ENCODE results near the gene AKR1D1.

DNA sequence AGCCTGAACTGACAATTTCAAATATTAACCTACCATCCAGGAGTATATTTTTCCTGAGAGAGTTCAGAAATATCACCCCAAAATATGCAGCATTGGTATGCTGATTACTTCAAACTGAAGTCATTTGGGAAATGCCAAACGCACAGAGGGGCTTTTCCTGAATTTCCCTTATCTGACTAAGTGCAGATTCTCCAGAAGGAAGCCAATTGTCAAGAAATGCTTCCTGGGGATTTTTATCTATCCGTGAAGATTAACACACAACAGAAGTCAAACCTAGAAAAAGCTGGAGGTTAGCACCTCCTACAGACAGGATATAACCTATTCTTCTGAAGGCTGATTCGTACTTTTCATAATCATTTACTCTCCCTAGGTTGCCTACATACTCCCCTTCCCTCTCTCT, 91.0 kb downstream of the AKR1D1 start:
- TF ChIP-seq, protein P1, sequence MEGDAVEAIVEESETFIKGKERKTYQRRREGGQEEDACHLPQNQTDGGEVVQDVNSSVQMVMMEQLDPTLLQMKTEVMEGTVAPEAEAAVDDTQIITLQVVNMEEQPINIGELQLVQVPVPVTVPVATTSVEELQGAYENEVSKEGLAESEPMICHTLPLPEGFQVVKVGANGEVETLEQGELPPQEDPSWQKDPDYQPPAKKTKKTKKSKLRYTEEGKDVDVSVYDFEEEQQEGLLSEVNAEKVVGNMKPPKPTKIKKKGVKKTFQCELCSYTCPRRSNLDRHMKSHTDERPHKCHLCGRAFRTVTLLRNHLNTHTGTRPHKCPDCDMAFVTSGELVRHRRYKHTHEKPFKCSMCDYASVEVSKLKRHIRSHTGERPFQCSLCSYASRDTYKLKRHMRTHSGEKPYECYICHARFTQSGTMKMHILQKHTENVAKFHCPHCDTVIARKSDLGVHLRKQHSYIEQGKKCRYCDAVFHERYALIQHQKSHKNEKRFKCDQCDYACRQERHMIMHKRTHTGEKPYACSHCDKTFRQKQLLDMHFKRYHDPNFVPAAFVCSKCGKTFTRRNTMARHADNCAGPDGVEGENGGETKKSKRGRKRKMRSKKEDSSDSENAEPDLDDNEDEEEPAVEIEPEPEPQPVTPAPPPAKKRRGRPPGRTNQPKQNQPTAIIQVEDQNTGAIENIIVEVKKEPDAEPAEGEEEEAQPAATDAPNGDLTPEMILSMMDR (conservative IDR thresholded peaks at IDR 0.05 in 1 of 2, IDR thresholded peaks at IDR 0.05 in 1 of 2; ENCODE audit: low read depth in 1 of 2, low read length in 2 of 2): no peak
- TF ChIP-seq EZH2 (IDR thresholded peaks at IDR 0.05; ENCODE audit: low read length, missing control alignments): no peak
